Lung (tissue), 13 donors: Measurements from ENCODE around the gene TAF6. TPM values are rescaled to one million over a fixed set of nuclear protein-coding genes. Genes with fewer than 3 reads are reported as not detected.

Experiments used
- ATAC-seq: fragments of 200-7000 bp; cut with Tn5 transposase; one replicate; pipeline ENCODE4 v1.9.1; 2020; ENCODE audit warnings: moderate number of reproducible peaks; ENCODE audit not compliant: insufficient read depth, low FRiP score
- DNase-seq, 3 donors: peaks; one replicate each; pipeline ENCODE4 v3.0.0-alpha.2; 2013 to 2017
- H3K27ac ChIP-seq, 2 donors: one replicate each; pipeline ENCODE4 v1.5.1; 2013; ENCODE audit warnings: mild to moderate bottlenecking in 2 of 2, moderate library complexity in 2 of 2, control low read depth in 1 of 2, inconsistent platforms in 1 of 2, low read depth in 1 of 2, low read length in 1 of 2
- H3K27me3 ChIP-seq, 3 donors: one replicate each; pipeline ENCODE4 v1.5.1; 2013; ENCODE audit warnings: low read length in 2 of 3; ENCODE audit not compliant: control insufficient read depth in 3 of 3, insufficient read depth in 3 of 3
- H3K36me3 ChIP-seq, 4 donors: one replicate each; pipeline ENCODE4 v1.5.1; 2013; ENCODE audit warnings: low read length in 4 of 4, mild to moderate bottlenecking in 1 of 4, moderate library complexity in 1 of 4; ENCODE audit not compliant: control insufficient read depth in 4 of 4, insufficient read depth in 4 of 4
- H3K4me1 ChIP-seq, 5 donors: one replicate each; pipeline ENCODE4 v1.5.1; 2013; ENCODE audit warnings: low read length in 5 of 5, mild to moderate bottlenecking in 2 of 5, moderate library complexity in 1 of 5; ENCODE audit not compliant: control insufficient read depth in 5 of 5, insufficient read depth in 5 of 5
- H3K4me3 ChIP-seq: one replicate; pipeline ENCODE4 v1.5.1; 2013; ENCODE audit warnings: mild to moderate bottlenecking, control low read depth, moderate library complexity
- H3K9ac ChIP-seq, 2 donors: one replicate each; pipeline ENCODE4 v1.5.1; 2013; ENCODE audit warnings: low read length in 2 of 2, control low read depth in 1 of 2; ENCODE audit not compliant: insufficient read depth in 1 of 2
- H3K9me3 ChIP-seq, 4 donors: one replicate each; pipeline ENCODE4 v1.5.1; 2013; ENCODE audit warnings: low read length in 3 of 4, mild to moderate bottlenecking in 1 of 4, moderate library complexity in 1 of 4; ENCODE audit not compliant: control insufficient read depth in 4 of 4, insufficient read depth in 3 of 4
- whole genome bisulfite sequencing, 2 donors: extraction: QIAGEN DNeasy Blood & Tissue Kit; methylation state at CpG; one replicate each; pipeline ENCODE4 v1.1.7; 2013; 5-methylcytosine and 5-hydroxymethylcytosine counted together
- polyA plus RNA-seq, 2 donors: library from polyadenylated mRNA; stranded (reverse); fragments of 200-250 nt; gene quantifications; one replicate each; pipeline ENCODE4 v1.2.1, GENCODE V29; 2013
- small RNA-seq: library from RNA; depleted of rRNA; stranded (forward); fragments of <200 nt; gene quantifications from one replicate; pipeline ENCODE3, GENCODE V24; 2014; ENCODE audit warnings: low replicate concordance
- total RNA-seq, 2 donors: library from RNA; depleted of rRNA in 1 of 2; stranded (reverse); fragments of >200 nt in 1 of 2; gene quantifications; one replicate each; pipeline ENCODE4 v1.2.1, GENCODE V29; 2014 to 2021
- TF ChIP-seq, protein P1 (sequence below): IDR thresholded peaks from 2 replicates; pipeline ENCODE4 v1.5.1; 2012; ENCODE audit warnings: mild to moderate bottlenecking; ENCODE audit errors: control extremely low read depth, extremely low read depth
- donor health status: control.
- donor health status: control.
- donor health status: Bipolar disorder and iron deficiency.
- donor health status: healthy.
- donor health status: DM: yes; HTN: yes; CAD: no.

Gene TAF6
- total and polyA plus RNA-seq, 4 donors = 31.5 to 51.5 (median 37.9) TPM

- WGBS, 2 donors = 83 to 88% methylated on average over 5 of the region's 5 CpGs
- TF ChIP-seq, protein P1, sequence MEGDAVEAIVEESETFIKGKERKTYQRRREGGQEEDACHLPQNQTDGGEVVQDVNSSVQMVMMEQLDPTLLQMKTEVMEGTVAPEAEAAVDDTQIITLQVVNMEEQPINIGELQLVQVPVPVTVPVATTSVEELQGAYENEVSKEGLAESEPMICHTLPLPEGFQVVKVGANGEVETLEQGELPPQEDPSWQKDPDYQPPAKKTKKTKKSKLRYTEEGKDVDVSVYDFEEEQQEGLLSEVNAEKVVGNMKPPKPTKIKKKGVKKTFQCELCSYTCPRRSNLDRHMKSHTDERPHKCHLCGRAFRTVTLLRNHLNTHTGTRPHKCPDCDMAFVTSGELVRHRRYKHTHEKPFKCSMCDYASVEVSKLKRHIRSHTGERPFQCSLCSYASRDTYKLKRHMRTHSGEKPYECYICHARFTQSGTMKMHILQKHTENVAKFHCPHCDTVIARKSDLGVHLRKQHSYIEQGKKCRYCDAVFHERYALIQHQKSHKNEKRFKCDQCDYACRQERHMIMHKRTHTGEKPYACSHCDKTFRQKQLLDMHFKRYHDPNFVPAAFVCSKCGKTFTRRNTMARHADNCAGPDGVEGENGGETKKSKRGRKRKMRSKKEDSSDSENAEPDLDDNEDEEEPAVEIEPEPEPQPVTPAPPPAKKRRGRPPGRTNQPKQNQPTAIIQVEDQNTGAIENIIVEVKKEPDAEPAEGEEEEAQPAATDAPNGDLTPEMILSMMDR = no peak
These were observed 59.9 kb downstream of the TAF6 start for GRCh38 chr7:100059251-100059739.

More at GRCh38 chr7:100059251-100059739, 59.9 kb downstream of the TAF6 start:
- Histone ChIP-seq H3K9me3 (no peaks in the 10 kb centered on the region), H3K4me1 (no peaks in the 10 kb centered on the region), H3K27me3 (no peaks in the 10 kb centered on the region), H3K27ac (no peak overlapping the region), H3K4me3 (no peak overlapping the region), H3K9ac (no peak overlapping the region), H3K36me3 (peaks cover 22 to 33% (median 24%) of the 10 kb centered on the region in 4 donors)
- no peak for ATAC-seq
- DNase-seq = no peak

Small RNA genes within 50 kb of the gene (small RNA-seq; reads per million reads assigned to genes)
- gene MIR106B (114 reads per million, percentile 98 among the genes with 10 or more reads in this experiment), gene MIR25 (1,943 reads per million, percentile 99 among the genes with 10 or more reads in this experiment), gene MIR93 (651 reads per million, percentile 99 among the genes with 10 or more reads in this experiment)

Other genes with a start within 250 kb of the TAF6 start
- gene OR2AE1, start 242.3 kb downstream of the TAF6 start, total RNA-seq = under 1 TPM; 0.25 to 0.57 TPM
- under 1 TPM in 1 of 2 donors, not detected in 1; 0.03 TPM for gene OR2AE1, start 242.3 kb downstream of the TAF6 start, polyA plus RNA-seq
- gene TRIM4, start 199.8 kb downstream of the TAF6 start, total RNA-seq = 10 to 100 TPM; 26.4 to 34.3 TPM
- gene TRIM4, start 199.8 kb downstream of the TAF6 start, polyA plus RNA-seq = 10 to 100 TPM; 14.0 to 17.0 TPM
- under 1 TPM in 1 of 2 donors, not detected in 1; 0.31 TPM for gene GJC3, start 189.7 kb downstream of the TAF6 start, total RNA-seq
- under 1 TPM; 0.07 to 0.22 TPM for gene GJC3, start 189.7 kb downstream of the TAF6 start, polyA plus RNA-seq
- 10 to 100 TPM in 1 of 2 donors, 1 to 10 TPM in 1; 4.1 to 52.8 TPM for gene AZGP1, start 143.3 kb downstream of the TAF6 start, total RNA-seq
- gene AZGP1, start 143.3 kb downstream of the TAF6 start, polyA plus RNA-seq = 10 to 100 TPM in 1 of 2 donors, 1 to 10 TPM in 1; 4.2 to 82.8 TPM
- 10 to 100 TPM; 50.4 to 54.0 TPM for gene ZKSCAN1, start 103.8 kb downstream of the TAF6 start, total RNA-seq
- gene ZKSCAN1, start 103.8 kb downstream of the TAF6 start, polyA plus RNA-seq = 1 to 10 TPM; 8.2 to 8.7 TPM
- 10 to 100 TPM in 1 of 2 donors, 1 to 10 TPM in 1; 9.0 to 13.1 TPM for gene ZSCAN21, start 69.6 kb downstream of the TAF6 start, total RNA-seq
- 1 to 10 TPM; 4.7 to 5.1 TPM for gene ZSCAN21, start 69.6 kb downstream of the TAF6 start, polyA plus RNA-seq
- 10 to 100 TPM; 29.4 to 30.5 TPM for gene ZNF3, start 37.6 kb downstream of the TAF6 start, total RNA-seq
- 10 to 100 TPM; 12.8 to 17.4 TPM for gene ZNF3, start 37.6 kb downstream of the TAF6 start, polyA plus RNA-seq
- 10 to 100 TPM; 66.1 to 89.3 TPM for gene COPS6, start 30.4 kb downstream of the TAF6 start, total RNA-seq
- gene COPS6, start 30.4 kb downstream of the TAF6 start, polyA plus RNA-seq = 100 to 1,000 TPM in 1 of 2 donors, 10 to 100 TPM in 1; 90.5 to 108 TPM
- gene MCM7, start 18.0 kb downstream of the TAF6 start, total RNA-seq = 10 to 100 TPM; 42.2 to 54.7 TPM
- gene MCM7, start 18.0 kb downstream of the TAF6 start, polyA plus RNA-seq = 10 to 100 TPM; 36.0 to 41.5 TPM
- gene AP4M1, start 17.7 kb downstream of the TAF6 start, total RNA-seq = 10 to 100 TPM; 15.7 to 24.2 TPM
- 10 to 100 TPM; 14.8 to 18.5 TPM for gene AP4M1, start 17.7 kb downstream of the TAF6 start, polyA plus RNA-seq
- 10 to 100 TPM; 11.9 to 18.6 TPM for gene CNPY4, start 276 bp upstream of the TAF6 start, total RNA-seq
- gene CNPY4, start 276 bp upstream of the TAF6 start, polyA plus RNA-seq = 10 to 100 TPM in 1 of 2 donors, 1 to 10 TPM in 1; 9.8 to 10.5 TPM
- gene MBLAC1, start 7.6 kb upstream of the TAF6 start, total RNA-seq = 1 to 10 TPM; 2.2 to 2.9 TPM
- 1 to 10 TPM; 1.7 to 1.9 TPM for gene MBLAC1, start 7.6 kb upstream of the TAF6 start, polyA plus RNA-seq
- gene LAMTOR4, start 29.6 kb upstream of the TAF6 start, total RNA-seq = 100 to 1,000 TPM in 1 of 2 donors, 10 to 100 TPM in 1; 63.4 to 134 TPM
- gene LAMTOR4, start 29.6 kb upstream of the TAF6 start, polyA plus RNA-seq = 100 to 1,000 TPM; 240 to 288 TPM
- gene TRAPPC14, start 39.4 kb upstream of the TAF6 start, total RNA-seq = 10 to 100 TPM in 1 of 2 donors, 1 to 10 TPM in 1; 9.8 to 27.9 TPM
- 10 to 100 TPM; 19.5 to 19.6 TPM for gene TRAPPC14, start 39.4 kb upstream of the TAF6 start, polyA plus RNA-seq
- gene GAL3ST4, start 49.3 kb upstream of the TAF6 start, total RNA-seq = 1 to 10 TPM; 6.1 to 8.0 TPM
- gene GAL3ST4, start 49.3 kb upstream of the TAF6 start, polyA plus RNA-seq = 1 to 10 TPM; 1.5 to 4.2 TPM
- 1 to 10 TPM; 1.4 to 2.1 TPM for gene GPC2, start 58.0 kb upstream of the TAF6 start, total RNA-seq
- gene GPC2, start 58.0 kb upstream of the TAF6 start, polyA plus RNA-seq = under 1 TPM; 0.61 to 0.68 TPM
- 1 to 10 TPM; 2.0 to 2.1 TPM for gene STAG3, start 58.6 kb upstream of the TAF6 start, total RNA-seq
- 1 to 10 TPM; 2.0 to 2.8 TPM for gene STAG3, start 58.6 kb upstream of the TAF6 start, polyA plus RNA-seq
- gene PVRIG, start 100.6 kb upstream of the TAF6 start, total RNA-seq = under 1 TPM; 0.52 to 0.82 TPM
- gene PVRIG, start 100.6 kb upstream of the TAF6 start, polyA plus RNA-seq = 1 to 10 TPM in 1 of 2 donors, under 1 TPM in 1; 0.41 to 1.6 TPM
- not detected for gene SPDYE3, start 188.3 kb upstream of the TAF6 start, total RNA-seq
- gene SPDYE3, start 188.3 kb upstream of the TAF6 start, polyA plus RNA-seq = under 1 TPM; 0.06 to 0.10 TPM
- gene PILRB, start 238.8 kb upstream of the TAF6 start, total RNA-seq = 10 to 100 TPM; 22.0 to 50.1 TPM
- 10 to 100 TPM; 26.1 to 36.3 TPM for gene PILRB, start 238.8 kb upstream of the TAF6 start, polyA plus RNA-seq